Hepatocyte (in vitro differentiated cells): ENCODE data around the gene APRT.

Source experiments
- CTCF ChIP-seq: fragments of 200-600 bp; sonication (generic); IDR thresholded peaks from 2 replicates; pipeline ENCODE4 v1.5.1; 2016; ENCODE audit warnings: antibody characterized with exemption, mild to moderate bottlenecking; ENCODE audit not compliant: poor library complexity
- EZH2 ChIP-seq: fragments of 200-600 bp; sonication (generic); IDR thresholded peaks from 2 replicates; pipeline ENCODE4 v1.6.1; 2016; ENCODE audit warnings: antibody characterized with exemption, mild to moderate bottlenecking, borderline replicate concordance
- EZH2phosphoT487 ChIP-seq: fragments of 200-600 bp; sonication (generic); IDR thresholded peaks from one replicate; pipeline ENCODE4 v1.6.1; 2018; ENCODE audit warnings: antibody characterized with exemption, mild to moderate bottlenecking, low read depth, moderate library complexity; ENCODE audit not compliant: unreplicated experiment, severe bottlenecking

- TF ChIP-seq EZH2 (no peak), CTCF (no peak), EZH2phosphoT487 (no peak)
Measured at GRCh38 chr16:88842806-88843205, 31.1 kb upstream of the APRT start.
